Caco-2 (cell line): ENCODE measurements around the gene ST3GAL5. TPM values are rescaled to one million over a fixed set of nuclear protein-coding genes. Genes with fewer than 3 reads are reported as not detected.

ENCODE experiments used
- BruUV-seq: library from RNA; stranded (reverse); fragments of 400-500 nt; replicated peaks from 2 replicates; lab custom pipeline; 2021; lab: Mats Ljungman, UMichigan
- CTCF ChIA-PET: fragments of 300-600 bp; sonication (Branson Sonifier 250); formaldehyde crosslinking; loops from one replicate; lab custom pipeline; 2022; ENCODE audit warnings: antibody characterized with exemption; lab: Charles Lee
- POLR2A ChIA-PET: fragments of 300-600 bp; sonication (Branson Sonifier 250); formaldehyde crosslinking; loops from one replicate; lab custom pipeline; 2022; ENCODE audit warnings: antibody characterized with exemption; lab: Charles Lee
- DNase-seq, 2 experiments: peaks; one replicate each; pipeline versions ENCODE4 v3.0.0 to v3.0.0-alpha.2; 2020 to 2022
- H3K27me3 ChIP-seq: replicated peaks from 2 replicates; pipeline ENCODE4 v1.6.0; 2011; ENCODE audit warnings: low read length; ENCODE audit not compliant: control insufficient read depth, insufficient read depth
- H3K36me3 ChIP-seq: 2 replicates; pipeline ENCODE4 v1.5.1; 2011; ENCODE audit warnings: low read length; ENCODE audit not compliant: control insufficient read depth, insufficient read depth
- H3K4me1 ChIP-seq: fragments of 250-450 bp; sonication (Bioruptor Pico); 2 replicates; pipeline ENCODE4 v1.5.1; 2020; ENCODE audit warnings: mild to moderate bottlenecking
- H3K4me3 ChIP-seq: 2 replicates; pipeline ENCODE4 v1.5.1; 2011; ENCODE audit warnings: low read depth, mild to moderate bottlenecking, control low read depth, low read length
- H3K9me3 ChIP-seq: fragments of 250-450 bp; sonication (Bioruptor Pico); 2 replicates; pipeline ENCODE4 v1.5.1; 2020; ENCODE audit warnings: mild to moderate bottlenecking, moderate library complexity
- H3K27ac Mint-ChIP-seq: one replicate; pipeline ENCODE4 v1.8.0; 2022; ENCODE audit warnings: mixed read lengths; ENCODE audit not compliant: unreplicated experiment
- H3K27me3 Mint-ChIP-seq: one replicate; pipeline ENCODE4 v1.8.0; 2022; ENCODE audit warnings: mixed read lengths; ENCODE audit not compliant: insufficient read depth, unreplicated experiment
- H3K36me3 Mint-ChIP-seq: one replicate; pipeline ENCODE4 v1.8.0; 2022; ENCODE audit warnings: mild to moderate bottlenecking, mixed read lengths; ENCODE audit not compliant: insufficient read depth, unreplicated experiment
- H3K4me1 Mint-ChIP-seq: one replicate; pipeline ENCODE4 v1.8.0; 2022; ENCODE audit warnings: low read depth, mixed read lengths; ENCODE audit not compliant: unreplicated experiment
- H3K4me3 Mint-ChIP-seq: one replicate; pipeline ENCODE4 v1.8.0; 2022; ENCODE audit warnings: mild to moderate bottlenecking, moderate library complexity, mixed read lengths; ENCODE audit not compliant: unreplicated experiment
- H3K9me3 Mint-ChIP-seq: one replicate; pipeline ENCODE4 v1.8.0; 2022; ENCODE audit warnings: mixed read lengths; ENCODE audit not compliant: unreplicated experiment
- intact Hi-C: fragments of 100-400 bp; cut with micrococcal nuclease; formaldehyde crosslinking; loops from one replicate; pipeline ENCODE4 v1.10.0; 2022; ENCODE audit not compliant: unreplicated experiment
- total RNA-seq: library from RNA; stranded (reverse); gene quantifications from 2 replicates; pipeline ENCODE4 v1.2.3, GENCODE V29; 2022
- TF ChIP-seq, protein P1 (sequence below), 2 experiments: fragments of 200-600 bp in 1 of 2; IDR thresholded peaks; 1 replicate in 1 of 2; 2 replicates in 1 of 2; pipeline versions ENCODE4 v1.5.1 to v1.8.0; 2011 to 2022; ENCODE audit warnings: antibody characterized with exemption in 1 of 2, control low read depth in 1 of 2, inconsistent platforms in 1 of 2, low read depth in 1 of 2, low read length in 1 of 2, mild to moderate bottlenecking in 1 of 2, moderate library complexity in 1 of 2; ENCODE audit not compliant: insufficient read depth in 1 of 2, severe bottlenecking in 1 of 2, unreplicated experiment in 1 of 2

Gene ST3GAL5
- total RNA-seq, 1 experiment from 2014 or later: 3.4 TPM

DNA sequence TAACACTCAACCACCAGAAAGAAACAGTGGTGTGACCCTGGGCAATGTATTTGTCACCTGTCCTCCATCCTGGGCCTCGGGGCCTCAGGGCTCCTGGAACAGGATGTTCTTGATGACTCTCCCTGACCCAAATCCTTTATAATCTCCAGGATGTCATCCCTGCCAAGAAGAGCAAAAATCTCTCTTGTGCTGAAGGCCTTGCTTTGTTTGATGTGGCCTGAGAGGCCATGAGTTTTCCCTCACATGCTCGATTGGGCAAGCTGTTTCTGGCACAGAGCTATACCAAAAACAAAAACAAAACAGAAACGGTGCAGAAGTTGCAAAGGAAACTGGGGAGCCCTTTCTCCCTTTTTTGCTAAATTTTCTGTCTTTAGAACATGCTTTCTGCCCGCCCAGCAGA, 35.7 kb upstream of the ST3GAL5 start:
- CTCF ChIA-PET: no interaction called here

DNA sequence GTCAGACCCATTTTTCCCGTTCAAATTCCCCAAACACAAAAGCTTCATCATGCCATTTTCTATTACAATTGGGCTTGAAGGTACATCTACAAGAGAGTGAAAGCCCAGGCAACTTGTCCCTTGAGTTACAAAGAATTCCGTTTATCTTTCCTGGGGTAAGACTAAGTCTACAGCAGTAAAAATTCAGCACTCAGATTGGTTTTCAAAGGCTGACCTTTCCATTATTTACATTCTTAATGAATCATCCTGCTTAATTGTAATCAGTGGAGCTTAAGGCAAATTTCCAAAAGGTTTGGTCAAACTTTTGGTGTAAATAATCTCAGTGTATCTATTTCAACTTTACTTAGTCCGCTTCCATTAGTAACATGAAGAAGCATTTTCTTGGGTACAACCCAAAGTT, 33.4 kb upstream of the ST3GAL5 start:
- Mint-ChIP-seq H3K9me3 (no peaks in the 10 kb centered on the region), H3K4me3 (peak overlapping the region; percentile 47), H3K27me3 (no peaks in the 10 kb centered on the region), H3K36me3 (no peaks in the 10 kb centered on the region), H3K4me1 (peaks cover 39% of the 10 kb centered on the region), H3K27ac (peak overlapping the region; percentile 56)
- Histone ChIP-seq H3K4me1 (peaks cover 30% of the 10 kb centered on the region), H3K4me3 (no peak overlapping the region), H3K9me3 (no peaks in the 10 kb centered on the region), H3K36me3 (no peaks in the 10 kb centered on the region), H3K27me3 (no peaks in the 10 kb centered on the region)
- ChIA-PET POLR2A (interaction anchor here (0.6 kb wide), 2 partner anchors 9 to 361 kb away, joined by 4 to 9 read pairs; partner anchors contain the start of gene GGCX), CTCF (interaction anchor here (1.3 to 1.4 kb wide), 2 partner anchors 33 to 95 kb away, joined by 4 read pairs; no protein-coding TSS in a partner anchor)
- no peak for DNase-seq
- intact Hi-C loops: no loop called here
- TF ChIP-seq, protein P1, sequence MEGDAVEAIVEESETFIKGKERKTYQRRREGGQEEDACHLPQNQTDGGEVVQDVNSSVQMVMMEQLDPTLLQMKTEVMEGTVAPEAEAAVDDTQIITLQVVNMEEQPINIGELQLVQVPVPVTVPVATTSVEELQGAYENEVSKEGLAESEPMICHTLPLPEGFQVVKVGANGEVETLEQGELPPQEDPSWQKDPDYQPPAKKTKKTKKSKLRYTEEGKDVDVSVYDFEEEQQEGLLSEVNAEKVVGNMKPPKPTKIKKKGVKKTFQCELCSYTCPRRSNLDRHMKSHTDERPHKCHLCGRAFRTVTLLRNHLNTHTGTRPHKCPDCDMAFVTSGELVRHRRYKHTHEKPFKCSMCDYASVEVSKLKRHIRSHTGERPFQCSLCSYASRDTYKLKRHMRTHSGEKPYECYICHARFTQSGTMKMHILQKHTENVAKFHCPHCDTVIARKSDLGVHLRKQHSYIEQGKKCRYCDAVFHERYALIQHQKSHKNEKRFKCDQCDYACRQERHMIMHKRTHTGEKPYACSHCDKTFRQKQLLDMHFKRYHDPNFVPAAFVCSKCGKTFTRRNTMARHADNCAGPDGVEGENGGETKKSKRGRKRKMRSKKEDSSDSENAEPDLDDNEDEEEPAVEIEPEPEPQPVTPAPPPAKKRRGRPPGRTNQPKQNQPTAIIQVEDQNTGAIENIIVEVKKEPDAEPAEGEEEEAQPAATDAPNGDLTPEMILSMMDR (IDR thresholded peaks at IDR 0.05; ENCODE audit: insufficient read depth in 1 of 2, low read depth in 1 of 2, low read length in 1 of 2, severe bottlenecking in 1 of 2, unreplicated experiment in 1 of 2): no peak
- no TSS peak for BruUV-seq

More for the DNA sequence above, 35.7 kb upstream of the ST3GAL5 start:
- Mint-ChIP-seq H3K4me3 (no peak overlapping the region), H3K27ac (no peak overlapping the region), H3K36me3 (no peaks in the 10 kb centered on the region), H3K9me3 (no peaks in the 10 kb centered on the region), H3K4me1 (peaks cover 42% of the 10 kb centered on the region), H3K27me3 (no peaks in the 10 kb centered on the region)
- H3K36me3 ChIP-seq: no peaks in the 10 kb centered on the region
- TF ChIP-seq, protein P1 (IDR thresholded peaks at IDR 0.05; ENCODE audit: insufficient read depth in 1 of 2, low read depth in 1 of 2, low read length in 1 of 2, severe bottlenecking in 1 of 2, unreplicated experiment in 1 of 2): no peak
- peaks cover 32% of the 10 kb centered on the region for H3K4me1 ChIP-seq
- no peak for DNase-seq
- H3K27me3 ChIP-seq: no peaks in the 10 kb centered on the region
- POLR2A ChIA-PET: no interaction called here
- no peak overlapping the region for H3K4me3 ChIP-seq
- intact Hi-C loops: no loop called here
- BruUV-seq: no TSS peak
- H3K9me3 ChIP-seq: no peaks in the 10 kb centered on the region

DNA sequence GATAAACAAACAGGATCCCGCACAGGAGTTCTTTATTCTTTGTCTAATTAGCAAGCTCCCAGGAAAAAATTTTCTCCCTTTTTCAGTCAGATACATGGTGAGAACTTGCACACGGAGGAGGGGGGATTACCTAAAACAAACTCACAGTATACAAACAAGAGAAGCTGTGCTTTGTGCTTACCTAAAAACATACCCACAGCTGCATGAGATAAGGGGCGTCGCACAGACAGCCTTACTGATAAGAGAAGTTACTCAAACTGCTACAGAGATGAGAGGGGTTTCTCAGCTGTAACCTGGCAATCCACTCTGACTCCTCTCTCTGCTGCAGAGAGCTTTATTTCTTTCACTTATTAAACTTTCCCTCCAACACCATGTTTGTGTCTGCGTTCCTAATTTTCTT, 32.9 kb upstream of the ST3GAL5 start:
- intact Hi-C loops: loop anchor here (1.0 kb wide), 1 partner anchor 32 kb away; no protein-coding TSS in a partner anchor
- Histone ChIP-seq H3K4me1 (peaks cover 24% of the 10 kb centered on the region), H3K4me3 (no peak overlapping the region), H3K36me3 (no peaks in the 10 kb centered on the region), H3K27me3 (no peaks in the 10 kb centered on the region), H3K9me3 (no peaks in the 10 kb centered on the region)
- peak in 1 of 2 experiments; percentile 34 for DNase-seq
- Mint-ChIP-seq H3K27ac (peak overlapping the region; percentile 56), H3K9me3 (no peaks in the 10 kb centered on the region), H3K36me3 (no peaks in the 10 kb centered on the region), H3K27me3 (no peaks in the 10 kb centered on the region), H3K4me1 (peaks cover 39% of the 10 kb centered on the region), H3K4me3 (peak overlapping the region; percentile 47)
- CTCF ChIA-PET: interaction anchor here (0.7 to 1.4 kb wide), 3 partner anchors 32 to 120 kb away, joined by 3 to 4 read pairs (median 4); no protein-coding TSS in a partner anchor
- POLR2A ChIA-PET: interaction anchor here (0.6 kb wide), 2 partner anchors 10 to 360 kb away, joined by 4 to 9 read pairs; partner anchors contain the start of gene GGCX
- no TSS peak for BruUV-seq
- TF ChIP-seq, protein P1 (IDR thresholded peaks at IDR 0.05; ENCODE audit: insufficient read depth in 1 of 2, low read depth in 1 of 2, low read length in 1 of 2, severe bottlenecking in 1 of 2, unreplicated experiment in 1 of 2): no peak
